Astrocyte of the hippocampus (primary cell): ENCODE results near the gene KIFC3.
"Not testable (repeated sequence)": the region's sequence is repeated elsewhere in the genome, so short reads cannot be mapped to it uniquely, and the experiment has no call there.

Experiments used
- DNase-seq: peaks from one replicate; pipeline ENCODE4 v3.0.0; 2011; ENCODE audit warnings: low read depth, low spot score

The KIFC3 gene

GRCh38 chr16:57786632-57787518, 15.4 kb downstream of the KIFC3 start:
- DNase-seq, result no peak

- no peak for DNase-seq
Measured at GRCh38 chr16:57785924-57786323, 16.4 kb downstream of the KIFC3 start.

GRCh38 chr16:57785385-57785784, 16.9 kb downstream of the KIFC3 start:
- DNase-seq, result no peak

GRCh38 chr16:57784334-57784733, 18.0 kb downstream of the KIFC3 start:
- no peak for DNase-seq

GRCh38 chr16:57783883-57784282, 18.4 kb downstream of the KIFC3 start:
- DNase-seq, result no peak

- no peak for DNase-seq
Measured at GRCh38 chr16:57783116-57783515, 19.2 kb downstream of the KIFC3 start.

- DNase-seq, result not testable (repeated sequence)
Measured at GRCh38 chr16:57782607-57783055, 19.7 kb downstream of the KIFC3 start.

GRCh38 chr16:57781741-57782606, 20.3 kb downstream of the KIFC3 start:
- peak; percentile 54 for DNase-seq

- no peak for DNase-seq
Measured at GRCh38 chr16:57781349-57781740, 20.9 kb downstream of the KIFC3 start.

GRCh38 chr16:57779836-57780235, 22.5 kb downstream of the KIFC3 start:
- DNase-seq, result not testable (repeated sequence)

- DNase-seq, result no peak
Measured at GRCh38 chr16:57778658-57779057, 23.6 kb downstream of the KIFC3 start.

- peak; percentile 75 for DNase-seq
Measured at GRCh38 chr16:57775661-57776469, 26.4 kb downstream of the KIFC3 start.

GRCh38 chr16:57774705-57775285, 27.5 kb downstream of the KIFC3 start:
- DNase-seq, result no peak

GRCh38 chr16:57773655-57774295, 28.5 kb downstream of the KIFC3 start:
- peak; percentile 56 for DNase-seq

GRCh38 chr16:57773019-57773418, 29.3 kb downstream of the KIFC3 start:
- no peak for DNase-seq

- DNase-seq, result no peak
Measured at GRCh38 chr16:57771141-57771785, 31.0 kb downstream of the KIFC3 start.

GRCh38 chr16:57770361-57770760, 31.9 kb downstream of the KIFC3 start:
- DNase-seq, result no peak

GRCh38 chr16:57769541-57770145, 32.6 kb downstream of the KIFC3 start:
- DNase-seq, result no peak

- no peak for DNase-seq
Measured at GRCh38 chr16:57766714-57767348, 35.5 kb downstream of the KIFC3 start.
